ENCODE results near the gene OSGEP.
A peak's percentile ranks its signal among the peaks of the same experiment; 100 is the strongest.

The OSGEP gene

DNA sequence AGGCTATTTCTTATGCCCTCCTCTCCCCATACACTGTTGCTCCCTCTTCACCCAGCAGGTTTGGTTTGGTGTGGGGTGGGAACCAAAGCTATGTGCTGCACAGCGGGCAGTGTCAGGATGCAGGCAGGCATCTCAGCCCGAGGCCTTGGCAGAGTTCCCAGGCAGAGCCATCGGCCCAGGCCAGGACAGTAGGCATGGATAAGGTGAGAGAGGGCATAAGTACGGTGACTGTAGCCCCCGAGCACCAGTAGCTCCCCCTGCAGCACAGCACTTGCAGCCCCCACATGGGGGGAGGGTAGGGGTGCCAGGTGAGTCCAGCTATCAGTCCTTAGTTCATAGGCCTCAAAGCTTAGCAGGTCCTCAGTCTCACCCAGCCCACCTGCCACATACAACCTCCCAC is 25.8 kb downstream of the OSGEP start:
- no peak for DNase-seq

DNA sequence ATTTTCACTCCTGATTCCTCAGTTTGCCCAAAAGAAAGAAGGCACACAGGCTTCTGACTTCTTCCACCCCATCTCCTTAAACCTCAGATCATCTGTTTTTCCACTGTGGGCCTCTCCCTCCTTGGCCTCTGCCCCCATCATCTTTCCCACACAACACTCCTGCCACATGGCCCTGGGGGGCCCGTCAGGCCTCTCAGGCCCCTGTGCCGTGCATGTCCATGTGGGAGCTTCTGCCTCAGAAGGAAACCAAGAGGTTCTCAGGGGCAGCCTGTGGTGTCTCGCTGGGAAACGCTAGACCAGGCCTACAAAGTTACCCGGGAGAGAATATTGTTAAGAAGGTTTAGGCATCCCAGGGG is 26.6 kb downstream of the OSGEP start:
- no peak for DNase-seq

- DNase-seq, result peak in 1 of 2 donors; percentile 85
Observed at GRCh38 chr14:20427231-20428009, 27.2 kb downstream of the OSGEP start.

- no peak for DNase-seq
Observed at GRCh38 chr14:20424851-20425250, 29.8 kb downstream of the OSGEP start.

GRCh38 chr14:20422886-20423285 is 31.7 kb downstream of the OSGEP start:
- DNase-seq, result no peak

- DNase-seq, result no peak
Observed at GRCh38 chr14:20421267-20421666, 33.3 kb downstream of the OSGEP start.

DNA sequence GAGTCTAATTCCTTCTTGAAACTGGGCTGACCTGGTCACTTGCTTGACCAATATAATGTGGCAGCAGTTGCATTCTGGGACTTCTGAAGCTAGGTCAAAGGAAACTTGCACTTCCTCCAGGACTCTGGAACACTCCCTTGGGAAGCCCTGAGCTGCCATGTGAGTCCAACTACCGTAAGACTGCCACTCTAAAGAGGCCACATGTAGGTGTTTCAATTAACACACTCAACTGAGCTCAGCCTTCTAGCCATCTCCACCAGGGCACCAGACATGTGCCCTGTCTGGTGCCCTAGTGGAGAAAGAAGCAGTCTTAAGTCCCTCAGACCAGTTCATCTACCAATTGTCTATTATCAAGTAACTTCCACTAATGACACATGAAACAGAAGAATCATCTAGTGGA is 35.2 kb downstream of the OSGEP start:
- DNase-seq, result no peak

GRCh38 chr14:20418501-20418909 is 36.1 kb downstream of the OSGEP start:
- DNase-seq, result no peak

DNA sequence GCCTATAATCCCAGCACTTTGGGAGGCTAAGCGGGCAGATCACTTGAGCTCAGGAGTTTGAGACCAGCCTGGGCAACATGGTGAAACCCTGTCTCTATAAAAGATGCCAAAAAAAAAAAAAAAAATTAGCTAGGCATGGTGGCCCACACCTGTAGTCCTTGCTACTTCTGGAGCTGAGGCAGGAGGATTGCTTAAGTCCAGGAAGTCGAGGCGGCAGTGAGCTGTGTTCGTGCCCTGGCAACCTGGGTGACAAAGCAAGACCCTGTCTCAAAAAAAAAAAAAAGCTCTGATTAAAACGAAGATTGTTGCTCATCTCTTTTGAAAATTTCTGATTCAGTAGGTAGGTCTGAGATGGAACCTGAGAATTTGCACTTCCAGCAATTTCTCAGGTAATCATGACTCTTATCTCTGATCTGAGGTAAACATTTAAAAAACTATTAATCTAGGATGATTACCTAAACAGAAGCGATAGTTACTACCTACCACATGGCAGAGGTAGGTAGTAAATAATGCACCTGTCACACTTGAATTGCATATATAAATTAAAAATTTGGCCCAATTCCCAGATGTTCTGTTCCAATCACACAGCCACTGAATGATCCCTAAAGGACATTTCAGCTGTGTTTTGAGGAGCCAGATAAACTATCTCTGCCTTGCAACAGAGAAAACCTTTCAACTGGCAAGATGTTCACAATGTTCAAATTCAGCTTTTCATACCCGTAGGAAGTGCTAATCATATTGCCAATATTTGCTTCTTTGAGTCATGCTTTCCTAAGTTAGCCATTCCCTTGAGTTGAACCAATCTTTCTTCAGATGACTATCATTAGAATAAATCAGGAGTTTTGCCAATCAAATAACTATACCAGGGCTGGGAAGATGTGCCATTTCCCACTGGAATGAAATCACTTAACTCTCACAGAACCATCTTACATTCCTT is 37.1 kb downstream of the OSGEP start:
- DNase-seq, result no peak

DNA sequence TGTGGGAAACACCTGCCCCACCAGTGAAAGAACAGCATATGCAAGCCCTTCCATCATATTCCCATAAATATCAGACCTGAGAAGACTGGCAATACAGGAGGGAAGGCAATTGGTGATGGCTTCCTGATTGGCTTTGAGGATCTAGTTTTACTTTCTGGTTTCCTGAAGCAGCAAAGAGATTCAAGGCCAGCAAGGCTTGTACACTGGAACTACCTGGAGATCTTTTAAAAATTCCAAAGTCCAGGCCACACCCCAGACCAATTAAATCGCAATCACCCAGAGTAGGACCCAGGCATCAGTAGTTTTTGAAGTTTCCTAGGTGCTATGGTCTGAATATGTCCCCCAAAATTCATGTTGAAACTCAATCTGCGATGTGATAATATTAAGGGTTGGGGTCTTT is 38.4 kb downstream of the OSGEP start:
- DNase-seq, result no peak

DNA sequence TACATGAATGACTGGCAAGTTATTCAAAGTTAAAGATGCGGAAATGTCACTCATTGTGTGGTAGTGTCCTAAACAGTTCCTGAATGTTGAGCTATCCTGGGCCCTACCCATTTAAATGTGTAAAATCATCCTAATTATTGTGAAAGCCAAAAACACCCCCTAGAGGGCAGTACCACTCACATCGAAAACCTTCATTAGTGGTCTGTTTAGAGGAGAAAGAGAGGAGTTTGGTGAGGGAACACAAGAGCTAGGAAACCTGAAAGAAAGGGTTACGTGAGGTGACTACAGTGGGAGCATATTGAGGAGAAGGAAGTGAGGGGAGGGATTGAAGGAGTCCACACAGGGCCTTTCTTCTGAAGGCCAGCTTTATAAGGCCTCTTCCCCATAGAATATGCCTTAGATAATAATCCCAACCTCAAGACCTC is 38.8 kb downstream of the OSGEP start:
- DNase-seq, result peak in 1 of 2 donors; percentile 83

DNA sequence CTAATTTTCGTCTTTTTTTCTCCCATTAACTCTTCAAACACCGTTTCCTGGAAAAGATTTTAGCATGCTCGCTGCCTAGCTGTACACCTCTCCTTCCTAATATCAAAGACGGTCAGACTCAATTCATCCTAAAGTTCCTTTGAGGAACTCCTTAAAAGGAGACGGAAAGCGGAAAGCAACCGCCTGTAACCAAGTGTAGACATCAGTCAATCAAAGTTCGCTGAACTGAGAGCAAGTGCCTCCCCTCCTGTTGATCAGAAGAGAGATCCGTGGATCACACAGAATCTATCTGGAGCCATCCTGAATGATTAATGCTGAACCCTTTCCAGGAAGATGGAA is 40.9 kb downstream of the OSGEP start:
- no peak for DNase-seq

DNA sequence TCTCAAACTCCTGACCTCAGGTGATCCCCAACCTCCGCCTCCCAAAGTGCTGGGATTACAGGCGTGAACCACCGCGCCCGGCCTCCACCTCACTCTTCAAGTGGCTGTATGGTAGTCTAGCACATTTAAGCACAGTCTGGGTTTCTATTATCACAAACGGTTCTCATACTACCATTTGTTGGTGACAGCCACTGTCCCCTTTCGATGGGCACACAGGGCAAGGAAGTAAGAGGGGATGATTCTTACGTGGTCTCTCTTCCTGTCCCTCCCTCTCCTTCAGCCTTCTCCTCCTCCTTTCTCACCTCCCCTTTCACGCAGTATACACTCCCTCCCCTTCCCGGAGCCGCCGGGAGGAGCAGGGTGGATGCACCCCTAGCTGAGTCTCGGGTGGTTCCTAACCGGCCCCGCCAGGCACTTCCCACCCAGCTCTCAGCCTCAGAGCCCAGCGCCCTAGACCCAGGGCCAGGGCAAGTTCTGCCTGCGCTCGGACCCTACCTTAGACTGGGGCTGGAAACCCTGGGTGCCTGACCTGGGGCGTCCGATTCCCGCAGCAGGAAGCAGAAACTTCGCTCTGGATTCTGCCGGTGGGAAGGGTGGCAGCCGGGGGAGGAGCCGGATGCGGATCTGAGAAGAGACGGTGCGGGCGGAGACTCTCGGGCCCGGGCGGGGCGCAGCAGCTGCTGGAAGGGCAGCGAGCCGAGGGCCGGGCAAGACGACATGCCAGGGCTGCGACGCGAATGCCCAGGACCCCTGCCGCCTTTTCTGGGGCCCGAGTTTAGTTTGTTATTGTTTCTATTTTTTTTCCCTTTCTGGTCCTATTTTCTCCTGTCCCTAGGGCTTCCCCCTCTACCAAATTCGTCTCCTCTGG is 41.5 kb downstream of the OSGEP start, which contains the start of gene TEP1:
TEP1 (minus strand) TSS at position 626 of the 868 bp plus-strand sequence. CDS start 5,062 bp downstream, outside the sequence.
- peak; percentile 45 to 53 for DNase-seq

DNA sequence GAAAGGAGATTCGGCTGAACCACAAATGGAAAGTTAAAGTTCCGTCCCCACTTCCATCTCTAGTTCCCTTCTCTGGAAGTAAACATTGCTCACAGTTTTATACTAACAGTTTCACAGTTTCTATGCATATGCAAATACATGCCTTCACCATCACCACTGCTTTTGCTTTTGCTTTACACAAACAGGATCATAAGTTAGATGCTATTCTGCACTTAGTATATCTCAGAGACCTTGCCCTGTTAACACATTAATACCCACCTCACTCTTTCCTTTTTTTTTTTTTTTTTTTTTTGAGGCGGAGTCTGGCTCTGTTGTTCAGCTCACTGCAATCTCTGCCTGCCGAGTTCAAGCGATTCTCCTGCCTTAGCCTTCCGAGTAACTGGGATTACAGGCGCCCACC is 42.2 kb downstream of the OSGEP start:
- DNase-seq, result peak in 1 of 2 donors; percentile 33

DNA sequence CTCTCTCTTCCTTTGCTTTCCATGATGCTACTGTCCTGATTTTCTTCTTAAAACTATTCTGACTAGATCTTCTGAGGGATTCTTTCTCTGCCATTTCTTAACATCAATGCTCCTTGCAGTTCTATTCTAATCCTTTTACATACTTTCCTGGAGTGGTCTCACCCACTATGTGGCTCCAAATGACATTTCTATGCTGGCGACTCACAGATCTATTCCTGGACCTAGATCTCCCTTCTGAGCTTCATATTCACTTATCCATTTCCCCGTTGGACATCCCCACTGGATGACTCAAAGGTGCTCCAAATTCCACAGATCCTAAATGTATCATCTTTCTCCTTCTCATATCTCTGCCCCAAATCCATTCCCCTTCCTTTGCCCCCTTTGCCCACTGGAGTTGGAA is 45.4 kb downstream of the OSGEP start:
- DNase-seq, result no peak

- no peak for DNase-seq
Observed at GRCh38 chr14:20403521-20403920, 51.1 kb downstream of the OSGEP start.

GRCh38 chr14:20400965-20401593 is 53.5 kb downstream of the OSGEP start:
- no peak for DNase-seq

DNA sequence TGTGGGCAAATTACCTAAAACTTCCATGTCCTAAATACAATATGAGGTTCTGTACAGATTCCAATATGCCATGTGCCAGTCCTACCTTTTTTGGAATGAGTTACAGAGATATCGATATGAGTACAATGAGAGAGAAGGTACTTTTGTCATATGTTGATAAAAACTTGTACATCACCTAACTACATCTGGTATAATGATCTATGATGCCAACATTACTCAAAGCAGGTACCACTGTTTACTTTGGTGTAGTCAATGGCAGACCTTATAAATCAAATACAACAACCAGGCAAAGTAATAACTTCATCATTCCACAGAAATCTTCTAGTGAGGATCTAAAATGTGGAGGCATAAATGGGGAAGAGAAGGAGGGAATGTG is 54.0 kb downstream of the OSGEP start:
- DNase-seq, result no peak

DNA sequence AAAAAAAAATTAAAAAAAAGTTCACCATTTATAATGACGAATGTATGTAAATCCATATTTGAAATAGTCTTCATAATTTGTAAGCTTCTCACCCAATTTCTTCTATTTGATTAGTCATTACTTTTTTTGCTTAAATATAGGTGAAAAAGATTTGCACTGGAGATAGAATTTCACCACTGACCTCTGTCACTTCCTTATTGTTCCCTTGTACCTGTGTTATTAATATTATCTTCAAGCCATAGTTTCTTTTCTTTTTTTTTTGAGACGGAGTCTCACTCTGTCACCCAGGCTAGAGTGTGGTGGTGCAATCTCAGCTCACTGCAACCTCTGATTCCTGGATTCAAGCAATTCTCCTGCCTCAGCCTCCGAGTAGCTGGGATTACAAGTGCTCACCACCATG is 57.1 kb downstream of the OSGEP start:
- no peak for DNase-seq
